Esophagus muscularis mucosa (tissue), 4 donors: ENCODE results near the gene CCNA2. TPM values are rescaled to one million over a fixed set of nuclear protein-coding genes. Genes with fewer than 3 reads are reported as not detected.
A peak's percentile ranks its signal among the peaks of the same experiment; 100 is the strongest.

Source experiments
- DNase-seq: peaks from one replicate; pipeline ENCODE4 v3.0.0-alpha.2; 2017; ENCODE audit errors: extremely low spot score
- H3K27ac ChIP-seq, 4 donors: fragments of 200-600 bp; sonication (generic); replicated peaks in 1 of 4; 1 replicate in 3 of 4; 2 replicates in 1 of 4; pipeline ENCODE4 v1.5.1; 2016 to 2019; ENCODE audit warnings: mild to moderate bottlenecking in 1 of 4
- H3K27me3 ChIP-seq, 4 donors: fragments of 200-600 bp; sonication (generic); one replicate each; pipeline versions ENCODE4 v1.5.1 to v1.6.0; 2016 to 2019
- H3K36me3 ChIP-seq, 4 donors: fragments of 200-600 bp; sonication (generic); one replicate each; pipeline ENCODE4 v1.5.1; 2016 to 2019
- H3K4me1 ChIP-seq, 4 donors: fragments of 200-600 bp; sonication (generic); one replicate each; pipeline ENCODE4 v1.5.1; 2016 to 2019
- H3K4me3 ChIP-seq, 4 donors: fragments of 200-600 bp; sonication (generic); 1 replicate in 2 of 4; 2 replicates in 2 of 4; pipeline ENCODE4 v1.5.1; 2016 to 2019; ENCODE audit warnings: mild to moderate bottlenecking in 4 of 4, moderate library complexity in 1 of 4
- H3K9me3 ChIP-seq, 4 donors: fragments of 200-600 bp; sonication (generic); 1 replicate in 3 of 4; 2 replicates in 1 of 4; pipeline ENCODE4 v1.5.1; 2016 to 2019
- CTCF ChIP-seq, 3 experiments: fragments of 200-600 bp in 2 of 3; fragments of 450-650 bp in 1 of 3; sonication (generic) in 2 of 3; IDR thresholded peaks; one replicate each; pipeline ENCODE4 v1.5.1; 2017 to 2019; ENCODE audit warnings: antibody characterized with exemption in 3 of 3, mild to moderate bottlenecking in 2 of 3, moderate library complexity in 1 of 3
- EP300 ChIP-seq: sonication (generic); formaldehyde crosslinking; IDR thresholded peaks from one replicate; pipeline ENCODE4 v1.6.1; 2017; ENCODE audit warnings: antibody characterized with exemption
- POLR2A ChIP-seq: fragments of 450-650 bp; IDR thresholded peaks from one replicate; pipeline ENCODE4 v1.6.1; 2017; ENCODE audit warnings: antibody characterized with exemption, moderate library complexity, mild to moderate bottlenecking, low read depth
- POLR2AphosphoS5 ChIP-seq, 2 donors: sonication (generic); formaldehyde crosslinking; IDR thresholded peaks; one replicate each; pipeline ENCODE4 v1.6.1; 2017; ENCODE audit warnings: antibody characterized with exemption in 2 of 2
- WGBS: methylation state at CpG from one replicate; pipeline ENCODE4 v1.1.5; 2018; 5-methylcytosine and 5-hydroxymethylcytosine counted together
- intact Hi-C: fragments of 100-400 bp; cut with DNase I; formaldehyde crosslinking; loops from one replicate; pipeline ENCODE4 v1.15.1; 2023
- total RNA-seq, 4 donors: library from RNA; depleted of rRNA; stranded (reverse); fragments of >200 nt; gene quantifications; one replicate each; pipeline versions ENCODE4 v1.1.0 to v1.2.1, GENCODE V29; 2016

The CCNA2 gene
- total RNA-seq, 4 donors from 2014 or later = 0.17 to 0.98 (median 0.54) TPM

DNA sequence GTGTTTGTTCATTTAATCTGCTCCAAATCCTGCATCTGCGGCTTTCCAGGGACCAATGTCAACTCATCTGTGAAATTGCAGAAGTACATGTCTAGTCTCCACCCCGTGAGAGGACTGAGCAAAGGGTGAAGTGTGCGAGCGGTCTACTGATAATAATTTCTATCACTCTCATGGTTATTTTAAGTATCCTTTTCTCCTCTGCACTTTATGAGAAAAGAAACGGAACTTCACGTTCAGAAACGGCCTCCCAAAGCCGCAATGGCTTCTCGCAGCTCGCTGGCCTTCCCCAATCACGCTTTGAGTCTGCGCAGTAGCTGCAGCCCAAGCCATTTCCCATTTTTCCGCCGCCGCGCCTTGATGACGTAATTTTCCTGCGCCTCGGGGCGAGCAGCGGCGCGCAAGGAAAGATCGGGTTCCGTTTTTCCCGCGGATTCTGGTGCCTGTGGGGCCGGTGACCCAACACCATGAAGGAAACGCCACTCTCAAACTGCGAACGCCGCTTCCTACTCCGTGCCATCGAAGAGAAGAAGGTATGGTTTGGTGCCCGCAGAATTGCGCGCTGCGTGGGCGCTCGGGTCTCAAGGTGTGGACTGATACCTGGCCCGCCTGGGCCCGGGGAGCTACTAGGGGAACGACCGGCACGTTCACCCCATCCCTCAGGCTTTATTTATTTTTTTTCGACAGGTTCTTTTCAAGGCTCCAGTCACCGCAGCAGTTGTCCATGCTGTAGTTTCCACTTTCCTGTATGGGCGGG, 22.5 kb downstream of the CCNA2 start, which contains the start of gene EXOSC9:
Gene EXOSC9 (plus strand): TSS at position 363 of the 754 bp plus-strand sequence. CDS start 102 bp downstream, at position 465.
- H3K9me3 ChIP-seq = no peaks in the 10 kb centered on the region
- peaks cover 6 to 25% (median 20%) of the 10 kb centered on the region in 4 donors for H3K4me1 ChIP-seq
- DNase-seq = peak; percentile 96
- peak within 1 kb of the TSS; percentile 70 to 91 (median 74) for H3K4me3 ChIP-seq
- under 1% methylated on average over 48 of the region's 48 CpGs for WGBS
- H3K27ac ChIP-seq = peak within 1 kb of the TSS; percentile 87 to 92 (median 90)
- no peak for TF ChIP-seq POLR2A
- peak in 1 of 3 experiments; percentile 23 for TF ChIP-seq CTCF (IDR thresholded peaks at IDR 0.05)
- peak; percentile 96 to 99 for TF ChIP-seq POLR2AphosphoS5 (IDR thresholded peaks at IDR 0.05)
- no peak for TF ChIP-seq EP300
- H3K36me3 ChIP-seq = peaks cover 20 to 37% (median 31%) of the 10 kb centered on the region in 4 donors
- H3K27me3 ChIP-seq = no peaks in the 10 kb centered on the region
- intact Hi-C loops = loop anchor here (5.0 kb wide), 1 partner anchor 104 kb away; the partner anchor contains the start of gene ANXA5

DNA sequence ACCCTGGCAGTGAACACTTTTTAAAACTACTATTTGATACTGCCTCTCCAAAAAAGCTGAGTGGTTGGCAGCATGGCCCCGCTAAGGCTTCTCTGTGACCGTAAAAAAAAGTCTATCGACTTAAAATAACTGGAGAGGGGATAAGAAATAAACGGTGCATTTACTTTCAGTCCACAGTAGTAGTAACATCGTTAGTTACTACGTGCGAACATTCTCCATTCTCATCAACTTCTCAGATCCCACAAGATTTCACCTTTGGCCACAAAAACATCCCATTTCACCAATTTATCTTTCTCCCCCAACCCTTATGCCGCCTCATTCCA, 23.1 kb downstream of the CCNA2 start:
- TF ChIP-seq CTCF (IDR thresholded peaks at IDR 0.05) (no peak), POLR2AphosphoS5 (IDR thresholded peaks at IDR 0.05) (no peak), POLR2A (no peak), EP300 (no peak)
- H3K4me3 ChIP-seq = peak overlapping the region; percentile 70 to 91 (median 74)
- intact Hi-C loops = loop anchor here (5.0 kb wide), 1 partner anchor 103 kb away; the partner anchor contains the start of gene ANXA5
- peaks cover 6 to 25% (median 20%) of the 10 kb centered on the region in 4 donors for H3K4me1 ChIP-seq
- no peaks in the 10 kb centered on the region for H3K27me3 ChIP-seq
- 65% methylated on average over 8 of the region's 8 CpGs for WGBS
- H3K9me3 ChIP-seq = no peaks in the 10 kb centered on the region
- no peak for DNase-seq
- H3K36me3 ChIP-seq = peaks cover 15 to 31% (median 26%) of the 10 kb centered on the region in 4 donors
- peak overlapping the region; percentile 87 to 92 (median 90) for H3K27ac ChIP-seq

DNA sequence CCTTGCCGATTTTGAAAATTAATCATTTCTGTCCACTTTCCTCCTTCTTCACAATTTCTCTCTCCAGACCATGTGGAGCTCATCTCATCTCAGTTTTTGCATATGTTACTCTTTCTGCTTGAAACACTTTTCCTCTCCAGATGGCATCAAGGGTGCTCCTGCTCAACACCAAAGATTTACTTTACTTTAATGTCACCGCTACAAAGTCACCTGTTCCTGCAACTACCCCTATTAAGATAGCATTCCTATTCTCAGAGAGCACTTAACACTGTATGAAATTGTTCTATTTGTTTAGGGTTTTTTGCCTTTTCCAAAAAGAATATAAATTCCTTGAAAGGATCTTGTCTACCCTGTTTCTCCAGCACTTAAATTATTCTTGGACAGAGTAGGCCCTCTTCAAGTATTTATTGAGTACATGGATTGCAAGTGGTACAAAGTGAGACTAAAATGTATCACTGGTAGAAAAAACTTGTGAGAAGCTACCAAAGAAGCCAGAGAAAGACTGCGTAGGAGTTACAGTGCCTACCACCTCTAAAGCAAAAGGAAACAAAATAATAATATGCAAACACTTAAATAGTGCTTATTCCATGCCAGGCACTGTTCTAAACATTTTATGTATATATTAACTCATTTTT, 23.7 kb downstream of the CCNA2 start:
- no peaks in the 10 kb centered on the region for H3K9me3 ChIP-seq
- H3K36me3 ChIP-seq = peaks cover 14 to 25% (median 21%) of the 10 kb centered on the region in 4 donors
- TF ChIP-seq POLR2A (no peak), EP300 (no peak), CTCF (IDR thresholded peaks at IDR 0.05) (no peak), POLR2AphosphoS5 (IDR thresholded peaks at IDR 0.05) (no peak)
- intact Hi-C loops = loop anchor here (5.0 to 10.0 kb wide), 2 partner anchors 103 to 355 kb away; partner anchors contain the start of genes ANXA5 and BLTP1
- peak overlapping the region; percentile 87 to 92 (median 90) for H3K27ac ChIP-seq
- H3K4me1 ChIP-seq = peaks cover 6 to 25% (median 20%) of the 10 kb centered on the region in 4 donors
- H3K4me3 ChIP-seq = peak overlapping the region in 1 of 4 donors; percentile 72
- no peaks in the 10 kb centered on the region for H3K27me3 ChIP-seq
- DNase-seq = no peak
- WGBS = 76% methylated on average over 3 of the region's 3 CpGs

- Histone ChIP-seq H3K27ac (peak overlapping the region in 3 of 4 donors; percentile 8 to 92 (median 24)), H3K4me1 (peaks cover 6 to 25% (median 20%) of the 10 kb centered on the region in 4 donors), H3K36me3 (peaks cover 8 to 18% (median 14%) of the 10 kb centered on the region in 4 donors), H3K4me3 (peak overlapping the region in 1 of 4 donors; percentile 11), H3K27me3 (no peaks in the 10 kb centered on the region), H3K9me3 (no peaks in the 10 kb centered on the region)
- DNase-seq = no peak
- 73% methylated on average over 2 of the region's 2 CpGs for WGBS
- TF ChIP-seq CTCF (IDR thresholded peaks at IDR 0.05) (no peak), POLR2A (no peak), EP300 (no peak), POLR2AphosphoS5 (IDR thresholded peaks at IDR 0.05) (no peak)
- intact Hi-C loops = loop anchor here (10.0 kb wide), 1 partner anchor 355 kb away; the partner anchor contains the start of gene BLTP1
Observed at GRCh38 chr4:121799208-121799823, 24.4 kb downstream of the CCNA2 start.
